ENCODE data around the gene RAPGEF3.
A peak's percentile ranks its signal among the peaks of the same experiment; 100 is the strongest.

The RAPGEF3 gene

GRCh38 chr12:47717443-47718193, 41.1 kb downstream of the RAPGEF3 start:
- DNase-seq: peak; percentile 0

- no peak for DNase-seq
These were observed 41.6 kb downstream of the RAPGEF3 start for GRCh38 chr12:47717046-47717442.

GRCh38 chr12:47715877-47716548, 42.7 kb downstream of the RAPGEF3 start:
- no peak for DNase-seq

- DNase-seq: no peak
These were observed 43.2 kb downstream of the RAPGEF3 start for GRCh38 chr12:47715393-47715876.

GRCh38 chr12:47714826-47715386, 43.8 kb downstream of the RAPGEF3 start:
- no peak for DNase-seq

- DNase-seq: no peak
These were observed 46.5 kb downstream of the RAPGEF3 start for GRCh38 chr12:47712171-47712570.

- no peak for DNase-seq
These were observed 47.2 kb downstream of the RAPGEF3 start for GRCh38 chr12:47711448-47711847.

GRCh38 chr12:47710278-47710677, 48.4 kb downstream of the RAPGEF3 start:
- no peak for DNase-seq

GRCh38 chr12:47709671-47710070, 49.0 kb downstream of the RAPGEF3 start:
- DNase-seq: no peak

GRCh38 chr12:47709237-47709636, 49.4 kb downstream of the RAPGEF3 start:
- no peak for DNase-seq

GRCh38 chr12:47707905-47708543, 50.7 kb downstream of the RAPGEF3 start:
- no peak for DNase-seq

- no peak for DNase-seq
These were observed 51.3 kb downstream of the RAPGEF3 start for GRCh38 chr12:47707355-47707754.

- peak; percentile 77 for DNase-seq
These were observed 52.9 kb downstream of the RAPGEF3 start, which contains the start of gene RPAP3 for GRCh38 chr12:47705566-47706425. Gene RPAP3, minus strand, starts transcription at chr12:47706030. Its CDS starts 3,190 bp downstream, at chr12:47702840.

- DNase-seq: no peak
These were observed 53.5 kb downstream of the RAPGEF3 start for GRCh38 chr12:47705229-47705565.

- no peak for DNase-seq
These were observed 54.0 kb downstream of the RAPGEF3 start for GRCh38 chr12:47704719-47705118.

GRCh38 chr12:47700263-47700662, 58.4 kb downstream of the RAPGEF3 start:
- no peak for DNase-seq

- no peak for DNase-seq
These were observed 60.0 kb downstream of the RAPGEF3 start for GRCh38 chr12:47698631-47699030.

GRCh38 chr12:47698055-47698454, 60.6 kb downstream of the RAPGEF3 start:
- no peak for DNase-seq

GRCh38 chr12:47689215-47689614, 69.5 kb downstream of the RAPGEF3 start:
- DNase-seq: no peak

GRCh38 chr12:47687636-47688035, 71.0 kb downstream of the RAPGEF3 start:
- DNase-seq: no peak

- peak; percentile 5 for DNase-seq
These were observed 71.9 kb downstream of the RAPGEF3 start for GRCh38 chr12:47686645-47687240.

All from NCI-H446 treated with DMSO at 0.1 percent for 48 hours (cell line).